M059J (cell line): Measurements from ENCODE around the gene HFE. TPM values are rescaled to one million over a fixed set of nuclear protein-coding genes. Genes with fewer than 3 reads are reported as not detected.
"Not testable (repeated sequence)": the region's sequence is repeated elsewhere in the genome, so short reads cannot be mapped to it uniquely, and the experiment has no call there.

Experiments used
- DNase-seq: peaks from one replicate; pipeline ENCODE4 v3.0.0-alpha.2; 2012; ENCODE audit warnings: low read depth
- total RNA-seq: library from RNA; depleted of rRNA; stranded (reverse); fragments of >200 nt; shearing (Covaris generic); gene quantifications from 2 replicates; pipeline ENCODE4 v1.2.3, GENCODE V29; 2014

The HFE gene
- total RNA-seq, 1 experiment from 2014 or later = 20.6 TPM

DNA sequence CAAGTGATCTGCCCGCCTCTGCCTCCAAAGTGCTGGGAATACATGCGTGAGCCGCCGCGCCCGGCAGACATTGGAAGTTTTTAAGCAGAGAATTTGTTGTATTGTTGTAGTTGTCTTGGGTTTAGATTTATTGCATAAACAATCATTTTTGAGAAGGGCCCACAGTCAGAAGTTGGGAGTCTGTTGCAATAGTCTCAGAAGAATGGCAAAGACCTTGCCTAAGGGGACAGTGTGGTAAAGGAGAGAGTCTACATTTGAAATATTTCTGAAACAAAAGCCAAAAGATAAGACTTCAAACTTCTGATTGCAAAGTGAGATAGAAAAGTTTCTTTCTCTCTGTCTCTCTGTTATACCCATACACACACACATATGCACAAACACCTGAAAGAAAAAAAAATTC lies 22.5 kb downstream of the HFE start:
- DNase-seq = peak; percentile 73

DNA sequence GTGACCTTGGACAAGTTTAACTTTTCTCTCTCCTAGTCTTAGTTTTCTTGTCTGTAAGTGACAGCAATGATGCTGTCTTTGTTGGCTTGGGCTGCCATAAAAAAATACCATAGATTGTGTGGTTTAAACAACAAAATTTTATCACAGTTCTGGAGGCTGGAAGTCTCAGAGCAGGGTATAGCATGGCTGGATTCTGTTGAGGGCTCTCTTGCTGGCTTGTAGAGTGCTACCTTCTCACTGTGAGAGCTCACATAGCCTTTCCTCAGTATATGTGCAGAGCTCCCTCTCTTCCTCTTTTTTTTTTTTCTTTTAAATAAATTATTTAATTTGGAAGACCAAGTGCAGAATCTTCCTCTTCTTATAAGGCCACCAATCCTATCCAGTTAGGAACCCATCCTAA lies 26.3 kb downstream of the HFE start:
- DNase-seq = no peak

DNA sequence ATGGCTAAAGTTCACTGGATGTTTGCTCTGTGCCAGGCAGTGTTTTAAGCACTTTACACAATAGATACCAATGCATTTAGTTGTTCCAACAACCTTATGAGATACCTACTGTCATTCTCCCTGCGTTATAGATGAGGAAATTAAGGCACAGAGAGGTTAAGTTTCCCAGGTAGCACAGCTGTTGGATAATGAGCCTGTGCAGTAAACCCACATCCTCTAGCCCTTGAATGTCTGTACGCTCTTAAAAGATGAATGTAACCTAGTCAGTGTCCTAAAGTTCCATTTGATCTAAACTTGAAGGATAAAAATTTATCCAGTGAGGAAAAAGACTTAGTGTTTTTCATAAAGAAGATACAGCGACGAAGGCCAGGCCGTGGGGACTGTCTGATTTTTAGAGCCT lies 28.0 kb downstream of the HFE start:
- DNase-seq = no peak

DNA sequence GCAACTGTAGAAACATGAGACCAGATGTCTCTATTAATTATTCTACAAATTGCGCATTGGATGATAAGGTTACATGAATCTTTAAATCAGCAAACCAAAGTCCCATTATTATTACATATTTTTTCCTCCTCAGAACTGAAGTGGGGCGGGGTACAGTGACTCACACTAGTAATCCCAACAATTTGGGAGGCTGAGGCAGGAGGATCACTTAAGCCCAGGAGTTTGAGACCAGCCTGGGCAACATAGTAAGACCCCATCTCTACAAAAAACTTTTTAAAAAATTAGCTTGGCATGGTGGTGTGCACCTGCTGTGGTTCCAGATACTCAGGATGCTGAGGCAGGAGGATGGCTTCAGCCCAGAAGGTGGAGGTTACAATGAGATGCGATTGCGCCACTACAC lies 29.0 kb downstream of the HFE start:
- no peak for DNase-seq

DNA sequence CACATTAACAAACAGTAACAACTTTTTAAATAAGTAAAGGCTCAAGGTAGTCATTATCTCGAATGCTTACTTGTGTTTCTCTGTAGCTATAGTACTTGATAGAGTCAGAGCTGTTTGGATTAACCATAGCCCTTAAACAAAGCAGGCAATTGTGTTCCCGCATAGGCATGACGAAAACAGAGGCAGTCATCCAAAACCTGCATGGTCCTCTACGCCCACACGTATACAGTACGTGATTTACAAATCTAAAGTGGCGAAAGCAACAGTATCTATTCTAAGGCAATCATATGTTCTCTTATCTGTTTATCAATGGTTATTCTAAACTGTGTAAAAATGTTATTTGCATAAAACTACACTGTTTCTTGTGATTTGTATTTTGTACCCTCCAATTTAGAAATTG lies 31.8 kb downstream of the HFE start:
- DNase-seq = peak; percentile 84

DNA sequence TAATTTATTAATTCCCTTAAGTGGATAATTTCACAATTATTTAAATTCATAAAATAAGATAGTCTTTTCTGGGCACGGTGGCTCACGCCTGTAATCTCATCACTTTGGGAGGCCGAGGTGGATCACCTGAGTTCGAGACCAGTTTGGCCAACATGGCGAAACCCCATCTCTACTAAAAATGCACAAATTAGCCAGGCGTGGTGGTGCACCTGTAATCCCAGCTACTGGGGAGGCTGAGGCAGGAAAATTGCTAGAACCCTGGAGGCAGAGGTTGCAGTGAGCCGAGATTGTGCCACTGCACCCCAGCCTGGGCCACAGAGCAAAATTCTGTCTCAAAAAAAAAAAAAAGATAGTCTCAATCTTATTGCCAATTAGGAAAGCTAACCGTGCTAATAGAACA lies 32.9 kb downstream of the HFE start:
- not testable (repeated sequence) for DNase-seq

DNA sequence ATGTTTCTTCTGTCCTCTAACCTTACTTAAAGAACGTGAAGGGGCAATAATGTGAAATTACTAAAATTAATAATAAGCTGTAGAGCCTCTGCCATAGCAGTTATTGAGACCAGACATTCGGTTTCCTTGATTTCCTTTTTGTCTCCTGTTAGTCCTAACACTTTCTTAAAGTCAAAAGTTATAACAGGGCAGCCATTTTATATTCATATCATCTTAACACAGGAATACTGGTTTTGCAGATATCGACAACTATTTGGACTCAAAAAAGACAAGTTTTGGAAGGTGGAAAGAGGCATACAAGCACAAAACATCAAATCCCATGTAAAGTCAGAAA lies 33.5 kb downstream of the HFE start:
- no peak for DNase-seq

DNA sequence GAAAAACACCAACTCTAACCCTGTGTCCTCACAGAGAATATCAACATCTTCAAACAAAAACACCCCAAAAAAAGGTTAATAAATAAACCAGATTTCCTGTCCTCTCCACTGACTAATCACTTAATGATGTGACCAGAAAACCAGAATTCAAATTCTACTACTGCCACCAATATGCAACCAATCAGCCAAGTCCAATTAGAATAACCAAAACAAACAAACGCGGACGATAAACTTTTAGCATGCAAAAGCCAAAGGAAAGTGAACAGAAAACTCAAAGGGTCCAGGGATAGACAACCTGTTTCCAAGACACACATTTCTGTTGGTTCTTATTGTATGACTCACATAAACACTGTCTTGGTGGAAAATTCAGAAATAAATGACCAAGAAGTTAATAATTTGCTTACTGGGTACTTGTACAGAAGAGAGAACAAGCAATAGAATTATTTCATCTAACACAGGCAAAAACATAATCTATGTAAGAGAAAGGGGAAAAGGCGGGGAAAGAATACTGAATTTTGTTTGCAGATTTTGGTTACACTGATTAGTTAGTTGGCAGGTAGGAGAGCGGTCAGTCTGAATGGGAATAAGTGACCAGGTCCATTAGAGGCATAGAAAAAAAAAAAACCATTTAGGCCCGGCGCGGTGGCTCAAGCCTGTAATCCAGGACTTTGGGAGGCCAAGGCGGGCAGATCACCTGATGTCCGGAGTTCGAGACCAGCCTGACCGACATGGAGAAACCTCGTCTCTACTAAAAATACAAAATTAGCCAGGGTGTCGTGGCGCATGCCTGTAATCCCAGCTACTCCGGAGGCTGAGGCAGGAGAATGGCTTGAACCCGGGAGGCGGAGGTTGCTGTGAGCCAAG lies 34.1 kb downstream of the HFE start:
- peak; percentile 95 for DNase-seq

DNA sequence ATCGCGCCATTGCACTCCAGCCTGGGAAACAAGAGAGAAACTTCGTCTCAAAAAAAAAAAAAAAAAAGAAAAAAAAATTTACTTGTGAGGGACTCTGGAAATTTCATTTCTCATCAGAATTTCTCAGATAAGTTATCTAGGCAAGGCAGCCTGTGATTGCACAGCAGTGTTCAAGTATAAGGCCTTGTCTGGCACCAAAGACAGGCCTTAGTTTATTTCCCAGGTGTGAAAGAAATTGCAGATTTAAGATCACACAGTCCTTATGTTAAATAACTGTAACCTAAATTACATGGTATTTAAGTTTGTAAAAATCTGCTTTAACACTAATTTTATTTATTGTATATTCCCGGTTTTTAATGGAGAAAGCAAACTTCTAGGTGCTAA lies 34.8 kb downstream of the HFE start:
- DNase-seq = peak; percentile 51

DNA sequence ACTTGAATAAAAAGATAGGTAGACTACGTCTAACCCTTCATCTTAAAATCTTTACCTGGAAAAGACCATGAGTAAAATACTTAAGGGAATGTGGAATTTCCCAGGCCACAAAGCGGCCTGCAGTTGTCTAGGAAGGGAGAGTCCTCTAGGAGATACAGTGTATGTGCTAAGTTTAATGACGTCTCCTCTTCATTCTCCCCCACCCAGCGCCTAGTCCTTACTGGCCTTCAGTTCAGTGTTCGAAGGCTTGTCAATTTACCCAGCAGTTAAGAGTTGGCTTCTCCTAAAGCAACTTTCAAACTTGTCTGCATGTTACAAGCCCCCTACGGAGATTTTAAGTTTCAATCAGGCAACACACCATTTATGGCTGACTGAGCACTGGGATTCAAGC lies 35.2 kb downstream of the HFE start:
- DNase-seq = peak; percentile 71

DNA sequence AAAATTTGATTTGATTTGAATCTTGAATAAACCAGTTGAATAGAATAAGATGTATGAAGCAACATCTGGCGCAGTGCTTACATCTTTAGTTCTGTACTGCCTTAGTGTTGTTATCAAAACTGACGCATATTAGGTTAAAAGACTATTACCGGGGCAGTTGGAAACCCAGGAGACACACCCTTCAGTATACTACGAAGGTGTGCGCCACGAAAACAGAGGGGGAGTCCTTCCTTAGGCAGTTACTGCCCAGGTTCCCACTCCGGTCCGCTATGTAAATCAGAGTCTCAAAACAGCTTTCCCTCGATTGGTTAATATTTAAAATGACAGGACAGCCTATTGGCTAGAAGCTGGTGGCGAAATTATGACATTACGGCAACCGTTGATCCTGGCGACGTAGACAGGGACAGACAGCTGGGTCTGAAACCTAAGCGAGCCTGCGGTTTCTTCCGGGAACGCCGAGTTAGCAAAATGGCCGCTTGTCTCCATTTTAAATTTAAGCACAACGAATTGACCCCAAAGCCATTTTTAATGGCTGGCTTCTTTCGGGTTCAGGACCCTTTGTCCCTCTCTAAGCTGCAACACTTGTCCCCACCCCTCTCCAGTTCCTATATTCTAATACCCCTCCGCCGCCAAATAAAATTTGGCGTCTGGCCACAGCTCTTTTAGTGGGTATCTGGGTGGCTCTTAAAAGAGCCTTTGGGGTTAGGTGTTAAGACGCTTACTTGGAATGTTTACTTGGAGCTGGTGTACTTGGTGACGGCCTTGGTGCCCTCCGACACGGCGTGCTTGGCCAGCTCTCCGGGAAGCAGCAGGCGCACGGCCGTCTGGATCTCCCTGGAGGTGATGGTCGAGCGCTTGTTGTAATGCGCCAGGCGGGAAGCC lies 35.8 kb downstream of the HFE start:
- DNase-seq = peak; percentile 100

DNA sequence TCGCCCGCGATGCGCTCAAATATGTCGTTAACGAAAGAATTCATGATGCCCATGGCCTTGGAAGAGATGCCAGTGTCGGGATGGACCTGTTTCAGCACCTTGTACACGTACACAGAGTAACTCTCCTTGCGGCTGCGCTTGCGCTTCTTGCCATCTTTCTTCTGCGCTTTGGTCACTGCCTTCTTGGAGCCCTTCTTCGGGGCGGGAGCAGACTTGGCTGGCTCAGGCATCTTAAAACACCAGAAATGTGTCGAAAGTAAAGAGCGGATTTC lies 36.4 kb downstream of the HFE start:
- no peak for DNase-seq

DNA sequence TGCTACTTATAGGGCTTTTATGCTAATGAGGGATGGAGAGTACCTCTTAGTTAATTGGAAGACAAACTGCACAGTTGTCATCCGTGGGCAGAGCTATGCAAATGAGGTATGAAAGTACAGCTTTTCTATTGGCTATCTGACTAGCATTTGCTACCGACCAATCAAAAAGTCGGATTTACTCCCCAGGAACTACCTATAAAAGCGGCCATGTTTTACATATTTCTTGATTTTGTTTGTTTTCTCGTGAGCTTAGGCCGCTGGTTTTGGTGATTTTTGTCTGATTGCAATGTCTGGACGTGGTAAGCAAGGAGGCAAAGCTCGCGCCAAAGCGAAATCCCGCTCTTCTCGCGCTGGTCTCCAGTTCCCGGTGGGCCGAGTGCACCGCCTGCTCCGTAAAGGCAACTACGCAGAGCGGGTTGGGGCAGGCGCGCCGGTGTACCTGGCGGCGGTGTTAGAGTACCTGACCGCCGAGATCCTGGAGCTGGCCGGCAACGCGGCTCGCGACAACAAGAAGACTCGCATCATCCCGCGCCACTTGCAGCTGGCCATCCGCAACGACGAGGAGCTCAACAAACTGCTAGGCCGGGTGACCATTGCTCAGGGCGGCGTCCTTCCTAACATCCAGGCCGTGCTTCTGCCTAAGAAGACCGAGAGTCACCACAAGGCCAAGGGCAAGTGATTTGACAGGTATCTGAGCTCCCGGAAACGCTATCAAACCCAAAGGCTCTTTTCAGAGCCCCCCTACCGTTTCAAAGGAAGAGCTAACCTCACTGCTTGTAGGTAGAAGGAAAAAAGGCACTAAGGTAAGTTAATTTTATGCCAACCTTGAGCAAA lies 36.9 kb downstream of the HFE start:
- peak; percentile 100 for DNase-seq

DNA sequence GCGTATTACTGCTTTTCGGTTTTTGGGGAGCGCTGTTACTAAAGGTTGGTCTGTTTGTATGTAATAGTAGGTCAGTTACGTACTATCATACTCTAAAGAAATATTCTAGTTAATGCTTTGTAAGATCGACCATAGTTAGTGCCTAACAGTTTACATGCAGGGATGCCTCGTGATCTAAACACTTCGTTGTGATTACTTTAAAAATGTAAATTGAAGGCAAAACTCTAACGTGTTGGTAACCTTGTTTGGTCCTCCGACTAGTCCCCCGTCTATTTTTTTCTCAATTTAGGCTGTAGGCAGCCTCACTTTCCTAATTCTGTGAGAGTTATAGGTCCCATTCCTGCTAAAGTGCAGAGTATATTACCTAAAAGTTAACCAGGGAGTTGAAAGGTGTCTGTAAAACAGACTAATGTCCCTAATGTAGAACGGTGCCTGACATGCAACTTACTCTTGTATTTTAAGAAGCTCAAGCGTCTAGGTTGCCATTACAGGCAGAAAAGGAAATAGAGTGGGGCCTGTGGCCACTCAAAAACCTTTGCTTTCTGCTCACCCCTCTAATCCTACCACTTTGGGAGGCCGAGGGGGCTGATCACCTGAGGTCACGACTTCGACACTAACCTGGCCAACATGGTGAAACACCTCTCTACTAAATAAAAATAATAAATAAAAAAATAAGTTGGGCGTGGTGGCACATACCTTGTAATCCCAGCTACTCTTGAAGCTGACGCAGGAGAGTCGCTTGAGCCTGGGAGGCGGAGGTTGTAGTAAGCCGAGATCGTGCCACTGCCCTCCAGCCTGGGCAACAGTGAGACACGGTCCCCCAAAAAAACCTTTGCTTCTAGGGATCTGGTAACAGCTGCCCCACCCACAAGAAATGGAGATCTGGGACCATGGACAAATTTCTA lies 37.8 kb downstream of the HFE start:
- peak; percentile 56 for DNase-seq

DNA sequence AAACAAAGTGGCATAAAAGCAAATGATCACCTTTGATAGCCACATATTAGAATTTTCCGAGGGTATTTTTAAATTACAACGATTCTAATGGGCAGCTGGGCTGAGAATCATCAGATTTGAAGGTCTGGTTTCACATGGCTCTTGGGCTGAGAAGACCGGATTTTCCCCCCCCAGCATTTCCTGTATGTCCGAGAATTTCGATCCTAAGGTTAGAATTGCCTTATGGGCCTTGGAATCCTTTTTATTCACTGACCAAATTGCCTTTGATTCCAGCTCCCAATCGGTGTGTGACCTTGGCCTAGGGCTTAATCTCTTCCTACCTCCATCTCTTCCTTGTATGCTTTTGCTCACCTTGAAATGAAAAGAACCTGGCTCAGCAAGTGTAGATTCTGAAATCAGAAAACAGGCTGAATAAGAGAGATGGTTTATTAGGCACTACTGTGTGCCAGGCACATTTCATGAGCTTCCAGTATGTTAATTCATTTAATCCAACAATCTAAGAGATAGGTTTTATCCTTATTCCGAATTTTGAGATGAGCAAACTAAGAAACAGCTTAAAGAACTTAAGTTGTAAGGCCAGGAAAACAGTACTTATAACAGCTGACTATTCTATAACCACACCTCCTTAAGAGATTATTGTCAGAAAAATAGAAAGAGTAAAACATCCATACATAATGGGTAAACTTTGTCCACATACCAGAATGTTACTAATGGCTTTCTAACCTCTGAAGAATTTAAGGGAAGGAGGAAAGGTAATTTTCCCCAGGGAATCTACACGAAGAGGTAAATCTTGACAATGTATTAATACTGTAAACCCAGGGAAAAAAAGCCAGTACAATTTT lies 39.4 kb downstream of the HFE start:
- DNase-seq = no peak

DNA sequence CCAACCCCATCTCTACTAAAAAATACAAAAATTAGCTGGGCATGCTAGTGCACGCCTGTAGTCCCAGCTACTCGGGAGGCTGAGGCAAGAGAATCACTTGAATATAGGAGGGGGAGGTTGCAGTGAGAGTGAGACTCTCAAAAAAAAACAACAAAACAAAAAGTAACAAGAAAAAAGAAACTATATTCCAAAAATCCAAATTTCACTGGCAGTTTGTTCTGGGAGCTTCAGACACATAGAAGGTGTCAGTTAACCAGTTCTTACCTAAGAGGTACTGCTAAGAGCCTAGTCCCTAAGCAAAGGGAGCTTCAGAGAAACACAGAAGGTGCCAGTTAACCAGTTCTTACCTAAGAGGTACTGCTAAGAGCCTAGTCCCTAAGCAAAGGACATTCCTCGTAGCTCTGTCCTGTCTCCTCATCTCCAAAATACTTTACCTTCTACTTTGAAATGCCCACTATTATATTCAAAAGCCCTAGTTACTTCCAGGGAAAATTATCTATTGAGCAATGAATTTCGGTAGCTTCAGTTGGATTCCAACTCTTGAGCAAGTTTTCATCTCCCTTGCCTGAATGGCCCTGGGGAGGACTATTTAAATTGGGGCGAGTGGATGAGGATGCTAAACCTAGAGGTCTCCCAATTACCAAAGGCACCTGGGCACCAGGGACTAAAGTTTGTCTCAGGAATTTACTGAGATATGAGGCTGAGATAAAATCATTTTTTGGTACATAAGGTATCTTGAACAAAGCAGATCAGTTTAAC lies 41.0 kb downstream of the HFE start:
- no peak for DNase-seq

DNA sequence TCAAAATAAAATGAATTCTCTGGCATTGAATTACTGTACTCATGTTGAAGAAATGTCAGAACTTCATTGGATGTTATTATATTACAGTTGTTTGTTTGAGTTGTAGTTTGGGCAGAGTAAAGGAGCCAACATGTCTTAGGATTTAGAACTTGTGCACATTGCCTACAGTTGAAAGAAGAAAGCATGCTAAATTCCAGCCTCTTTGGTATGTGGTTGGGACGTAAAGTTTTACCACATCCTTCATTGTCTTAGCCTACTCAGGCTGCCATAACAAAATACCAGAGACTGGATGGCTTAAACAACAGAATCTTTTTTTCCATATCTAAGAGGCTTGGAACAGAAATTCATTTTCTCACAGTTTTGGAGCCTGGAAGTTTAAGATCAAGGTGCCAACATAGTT lies 42.4 kb downstream of the HFE start:
- DNase-seq = peak; percentile 50

DNA sequence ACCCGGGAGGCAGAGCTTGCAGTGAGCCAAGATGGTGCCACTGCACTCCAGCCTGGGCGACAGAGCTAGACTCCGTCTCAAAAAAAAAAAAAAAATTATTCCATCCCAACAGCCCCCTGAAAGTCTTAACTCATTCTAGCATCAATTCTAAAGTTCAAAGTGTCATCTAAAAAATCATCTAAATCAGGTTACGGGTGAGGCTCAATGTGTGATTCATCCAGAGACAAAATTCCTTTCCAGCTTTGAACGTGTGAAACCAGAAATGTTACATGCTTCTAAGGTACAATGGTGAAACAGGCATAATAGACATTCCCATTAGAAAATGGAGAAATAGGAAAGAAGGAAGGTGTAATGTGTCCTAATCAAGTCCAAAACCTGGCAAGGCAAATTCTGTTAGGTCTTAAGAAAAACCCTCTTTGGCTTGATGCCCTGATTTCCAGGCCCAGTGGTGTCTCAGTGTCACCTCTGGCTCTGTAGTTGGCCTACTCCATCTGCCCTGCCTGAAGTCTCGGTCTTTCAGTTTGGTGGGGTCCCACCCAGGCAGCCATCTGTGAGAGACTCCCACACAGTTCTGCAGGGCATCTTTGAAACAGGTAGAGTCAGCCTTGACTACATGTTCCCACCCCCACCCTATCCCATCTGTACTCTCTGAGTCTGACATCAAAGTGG lies 43.5 kb downstream of the HFE start:
- no peak for DNase-seq

DNA sequence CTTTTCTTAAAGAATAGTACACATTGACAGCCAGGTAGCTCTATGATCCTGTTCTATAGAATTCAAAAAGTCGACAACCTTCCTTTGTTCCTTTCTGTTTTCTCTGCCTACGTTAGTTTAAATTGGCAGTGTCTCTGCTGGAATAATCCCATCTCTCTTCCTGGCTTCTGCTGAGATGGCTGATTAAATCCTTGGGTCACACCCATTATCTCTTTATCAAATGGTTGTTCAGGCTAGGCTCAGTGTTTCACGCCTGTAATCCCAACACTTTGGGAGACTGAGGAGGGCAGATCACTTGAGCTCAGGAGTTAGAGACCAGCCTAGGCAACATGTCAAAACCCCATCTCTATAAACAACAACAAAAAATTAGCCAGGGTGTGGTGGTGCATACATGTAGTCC lies 44.4 kb downstream of the HFE start:
- DNase-seq = no peak
